Natural killer cell treated with Interleukin-12 subunit alpha and Interleukin-12 subunit beta and Interleukin-15 and Interleukin-18, amount 100 ng/mL, for 72 hours (primary cell): ENCODE results near the gene MPV17L2. TPM values are rescaled to one million over a fixed set of nuclear protein-coding genes. Genes with fewer than 3 reads are reported as not detected.
A peak's percentile ranks its signal among the peaks of the same experiment; 100 is the strongest.

Source experiments
- ATAC-seq, 2 donors: fragments of 150-1000 bp; cut with Tn5 transposase in 1 of 2; sonication (Bioruptor Pico), chemical (Tn5 transposase) in 1 of 2; 2 replicates each; pipeline ENCODE4 v1.10.0; 2021
- DNase-seq: peaks from one replicate; pipeline ENCODE4 v3.0.0; 2022; ENCODE audit warnings: low spot score
- H3K27ac Mint-ChIP-seq, 2 donors: 1 replicate in 1 of 2; 2 replicates in 1 of 2; pipeline ENCODE4 v1.8.0; 2022; ENCODE audit warnings: mixed read lengths in 2 of 2, mild to moderate bottlenecking in 1 of 2, moderate library complexity in 1 of 2
- H3K27me3 Mint-ChIP-seq, 2 donors: 1 replicate in 1 of 2; 2 replicates in 1 of 2; pipeline ENCODE4 v1.8.0; 2022; ENCODE audit warnings: mixed read lengths in 2 of 2
- H3K36me3 Mint-ChIP-seq: one replicate; pipeline ENCODE4 v1.8.0; 2022; ENCODE audit warnings: mixed read lengths
- H3K4me1 Mint-ChIP-seq, 2 donors: 1 replicate in 1 of 2; 2 replicates in 1 of 2; pipeline ENCODE4 v1.8.0; 2022; ENCODE audit warnings: low read depth in 2 of 2, mixed read lengths in 2 of 2, mild to moderate bottlenecking in 1 of 2
- H3K4me3 Mint-ChIP-seq: one replicate; pipeline ENCODE4 v1.8.0; 2022; ENCODE audit warnings: mixed read lengths
- H3K9me3 Mint-ChIP-seq: 2 replicates; pipeline ENCODE4 v1.8.0; 2022; ENCODE audit warnings: mixed read lengths
- total RNA-seq, 2 donors: library from RNA; stranded (reverse); gene quantifications; one replicate each; pipeline ENCODE4 v1.2.3, GENCODE V29; 2022

The MPV17L2 gene
- 10 to 100 TPM; 17.4 to 34.2 TPM for total RNA-seq

GRCh38 chr19:18192673-18193387 lies at the start of gene MPV17L2:
Gene MPV17L2, plus strand, starts transcription at chr19:18193218. Its CDS starts 64 bp downstream, at chr19:18193282.
- H3K36me3 Mint-ChIP-seq, result no peaks in the 10 kb centered on the region
- H3K9me3 Mint-ChIP-seq, result no peaks in the 10 kb centered on the region
- H3K27ac Mint-ChIP-seq, result peak within 1 kb of the TSS; percentile 78 to 91
- ATAC-seq, result peak; percentile 96
- H3K4me1 Mint-ChIP-seq, result peaks cover 22 to 27% of the 10 kb centered on the region in 2 donors
- DNase-seq, result peak; percentile 99
- H3K4me3 Mint-ChIP-seq, result peak within 1 kb of the TSS; percentile 90
- H3K27me3 Mint-ChIP-seq, result no peaks in the 10 kb centered on the region

- no peak for ATAC-seq
- Mint-ChIP-seq H3K27me3 (no peaks in the 10 kb centered on the region), H3K4me1 (peaks cover 12 to 13% of the 10 kb centered on the region in 2 donors), H3K4me3 (no peak overlapping the region), H3K9me3 (no peaks in the 10 kb centered on the region), H3K27ac (peak overlapping the region in 1 of 2 donors; percentile 41), H3K36me3 (peaks cover 8% of the 10 kb centered on the region)
- no peak for DNase-seq
These were observed 49.1 kb upstream of the MPV17L2 start for GRCh38 chr19:18143902-18144301.

- Mint-ChIP-seq H3K27ac (peak overlapping the region in 1 of 2 donors; percentile 41), H3K4me1 (peaks cover 10 to 12% of the 10 kb centered on the region in 2 donors), H3K27me3 (no peaks in the 10 kb centered on the region), H3K4me3 (no peak overlapping the region), H3K36me3 (peaks cover 5% of the 10 kb centered on the region), H3K9me3 (no peaks in the 10 kb centered on the region)
- ATAC-seq, result no peak
- DNase-seq, result no peak
These were observed 48.7 kb upstream of the MPV17L2 start for GRCh38 chr19:18144361-18144760.

- H3K4me3 Mint-ChIP-seq, result no peak overlapping the region
- H3K4me1 Mint-ChIP-seq, result peaks cover 12 to 14% of the 10 kb centered on the region in 2 donors
- ATAC-seq (no peak), DNase-seq (no peak)
- no peak overlapping the region for H3K27ac Mint-ChIP-seq
- no peaks in the 10 kb centered on the region for H3K9me3 Mint-ChIP-seq
- H3K36me3 Mint-ChIP-seq, result peaks cover 5% of the 10 kb centered on the region
- no peaks in the 10 kb centered on the region for H3K27me3 Mint-ChIP-seq
These were observed 48.1 kb upstream of the MPV17L2 start for GRCh38 chr19:18144906-18145305.

GRCh38 chr19:18145391-18145999 lies 47.5 kb upstream of the MPV17L2 start:
- no peak for ATAC-seq
- no peak overlapping the region for H3K4me3 Mint-ChIP-seq
- DNase-seq, result no peak
- H3K4me1 Mint-ChIP-seq, result peaks cover 12 to 14% of the 10 kb centered on the region in 2 donors
- no peaks in the 10 kb centered on the region for H3K9me3 Mint-ChIP-seq
- no peak overlapping the region for H3K27ac Mint-ChIP-seq
- peaks cover 2% of the 10 kb centered on the region for H3K36me3 Mint-ChIP-seq
- H3K27me3 Mint-ChIP-seq, result no peaks in the 10 kb centered on the region

- ATAC-seq (no peak), DNase-seq (no peak)
- Mint-ChIP-seq H3K4me3 (no peak overlapping the region), H3K27me3 (no peaks in the 10 kb centered on the region), H3K36me3 (no peaks in the 10 kb centered on the region), H3K9me3 (no peaks in the 10 kb centered on the region), H3K4me1 (peaks cover 22 to 27% of the 10 kb centered on the region in 2 donors), H3K27ac (no peak overlapping the region)
These were observed 45.6 kb upstream of the MPV17L2 start for GRCh38 chr19:18147396-18147795.

- peaks cover 33 to 39% of the 10 kb centered on the region in 2 donors for H3K4me1 Mint-ChIP-seq
- H3K36me3 Mint-ChIP-seq, result no peaks in the 10 kb centered on the region
- no peaks in the 10 kb centered on the region for H3K9me3 Mint-ChIP-seq
- H3K27ac Mint-ChIP-seq, result peak overlapping the region in 1 of 2 donors; percentile 48
- peak overlapping the region; percentile 68 for H3K4me3 Mint-ChIP-seq
- no peak for ATAC-seq
- H3K27me3 Mint-ChIP-seq, result no peaks in the 10 kb centered on the region
- no peak for DNase-seq
These were observed 43.4 kb upstream of the MPV17L2 start for GRCh38 chr19:18149596-18149975.

- peak overlapping the region; percentile 83 for H3K4me3 Mint-ChIP-seq
- ATAC-seq (no peak), DNase-seq (no peak)
- peak overlapping the region; percentile 97 for H3K27ac Mint-ChIP-seq
- H3K36me3 Mint-ChIP-seq, result no peaks in the 10 kb centered on the region
- H3K4me1 Mint-ChIP-seq, result peaks cover 34 to 40% of the 10 kb centered on the region in 2 donors
- H3K9me3 Mint-ChIP-seq, result no peaks in the 10 kb centered on the region
- H3K27me3 Mint-ChIP-seq, result no peaks in the 10 kb centered on the region
These were observed 42.0 kb upstream of the MPV17L2 start for GRCh38 chr19:18150776-18151624.

GRCh38 chr19:18152442-18152816 lies 40.6 kb upstream of the MPV17L2 start:
- ATAC-seq (peak; percentile 81 to 83), DNase-seq (peak; percentile 98)
- peaks cover 31 to 38% of the 10 kb centered on the region in 2 donors for H3K4me1 Mint-ChIP-seq
- peak overlapping the region; percentile 83 for H3K4me3 Mint-ChIP-seq
- H3K9me3 Mint-ChIP-seq, result no peaks in the 10 kb centered on the region
- peak overlapping the region; percentile 97 for H3K27ac Mint-ChIP-seq
- H3K36me3 Mint-ChIP-seq, result no peaks in the 10 kb centered on the region
- no peaks in the 10 kb centered on the region for H3K27me3 Mint-ChIP-seq

- peak; percentile 92 to 95 for ATAC-seq
- H3K36me3 Mint-ChIP-seq, result no peaks in the 10 kb centered on the region
- peak; percentile 100 for DNase-seq
- no peaks in the 10 kb centered on the region for H3K27me3 Mint-ChIP-seq
- peaks cover 31 to 38% of the 10 kb centered on the region in 2 donors for H3K4me1 Mint-ChIP-seq
- peak within 1 kb of the TSS; percentile 97 for H3K27ac Mint-ChIP-seq
- H3K4me3 Mint-ChIP-seq, result peak within 1 kb of the TSS; percentile 95
- no peaks in the 10 kb centered on the region for H3K9me3 Mint-ChIP-seq
These were observed 40.0 kb upstream of the MPV17L2 start, which contains the start of gene PIK3R2 for GRCh38 chr19:18152817-18153555. Gene PIK3R2, plus strand, starts transcription at chr19:18153163. Its CDS starts 2,717 bp downstream, at chr19:18155880.

GRCh38 chr19:18153556-18154134 lies 39.4 kb upstream of the MPV17L2 start:
- DNase-seq, result no peak

GRCh38 chr19:18155095-18156087 lies 37.6 kb upstream of the MPV17L2 start:
- Mint-ChIP-seq H3K36me3 (no peaks in the 10 kb centered on the region), H3K27me3 (no peaks in the 10 kb centered on the region), H3K9me3 (no peaks in the 10 kb centered on the region), H3K4me1 (peaks cover 26 to 35% of the 10 kb centered on the region in 2 donors), H3K27ac (no peak overlapping the region), H3K4me3 (no peak overlapping the region)
- no peak for ATAC-seq
- no peak for DNase-seq

More at GRCh38 chr19:18153556-18154134, 39.4 kb upstream of the MPV17L2 start:
- Mint-ChIP-seq H3K9me3 (no peaks in the 10 kb centered on the region), H3K36me3 (no peaks in the 10 kb centered on the region), H3K27ac (peak overlapping the region; percentile 69 to 73), H3K27me3 (no peaks in the 10 kb centered on the region), H3K4me1 (peaks cover 28 to 33% of the 10 kb centered on the region in 2 donors), H3K4me3 (peak overlapping the region; percentile 95)
- no peak for ATAC-seq
